GM11168 (cell line): ENCODE measurements around the gene GNG13.

Experiments used
- in situ Hi-C: fragments of 300-500 bp; cut with MboI; formaldehyde crosslinking; loops from one replicate; pipeline ENCODE4 v1.12.0; 2022; ENCODE audit warnings: low sequenced_read_pairs; ENCODE audit not compliant: unreplicated experiment

Gene GNG13

GRCh38 chr16:796296-797119 lies 4.0 kb downstream of the GNG13 start:
- in situ Hi-C loops, result no loop called here

GRCh38 chr16:795580-796229 lies 4.8 kb downstream of the GNG13 start:
- in situ Hi-C loops, result no loop called here

- in situ Hi-C loops, result no loop called here
Observed at GRCh38 chr16:794853-795466, 5.6 kb downstream of the GNG13 start.

- in situ Hi-C loops, result no loop called here
Observed at GRCh38 chr16:794091-794822, 6.3 kb downstream of the GNG13 start.

GRCh38 chr16:793414-793813 lies 7.1 kb downstream of the GNG13 start:
- in situ Hi-C loops, result no loop called here

GRCh38 chr16:792221-792995 lies 8.1 kb downstream of the GNG13 start:
- in situ Hi-C loops, result no loop called here

GRCh38 chr16:791131-791530 lies 9.4 kb downstream of the GNG13 start:
- in situ Hi-C loops, result no loop called here

- in situ Hi-C loops, result no loop called here
Observed at GRCh38 chr16:790086-790485, 10.4 kb downstream of the GNG13 start.

- in situ Hi-C loops, result loop anchor here (5.0 kb wide), 1 partner anchor 77 kb away; no protein-coding TSS in a partner anchor
Observed at GRCh38 chr16:789191-789850, 11.2 kb downstream of the GNG13 start.

GRCh38 chr16:788399-789126 lies 12.0 kb downstream of the GNG13 start, which contains the start of gene CHTF18:
Gene CHTF18, plus strand, starts transcription at chr16:788620. Its CDS starts 65 bp downstream, at chr16:788685.
- in situ Hi-C loops, result loop anchor here (5.0 kb wide), 1 partner anchor 76 kb away; no protein-coding TSS in a partner anchor

GRCh38 chr16:787978-788398 lies 12.5 kb downstream of the GNG13 start, which contains the start of gene RPUSD1:
Gene RPUSD1, minus strand, starts transcription at chr16:788381. Its CDS starts 644 bp downstream, at chr16:787737.
- in situ Hi-C loops, result loop anchor here (5.0 kb wide), 1 partner anchor 76 kb away; no protein-coding TSS in a partner anchor

GRCh38 chr16:787321-787966 lies 13.1 kb downstream of the GNG13 start:
- in situ Hi-C loops, result loop anchor here (5.0 kb wide), 1 partner anchor 75 kb away; no protein-coding TSS in a partner anchor

- in situ Hi-C loops, result loop anchor here (5.0 kb wide), 1 partner anchor 74 kb away; no protein-coding TSS in a partner anchor
Observed at GRCh38 chr16:785563-786535, 14.7 kb downstream of the GNG13 start.

GRCh38 chr16:784431-784830 lies 16.1 kb downstream of the GNG13 start:
- in situ Hi-C loops, result no loop called here

- in situ Hi-C loops, result no loop called here
Observed at GRCh38 chr16:783404-784161, 17.0 kb downstream of the GNG13 start.
